Upper lobe of left lung (tissue), 6 donors: Measurements from ENCODE around the gene RPS23. TPM values are rescaled to one million over a fixed set of nuclear protein-coding genes. Genes with fewer than 3 reads are reported as not detected.

Source experiments
- ATAC-seq, 2 donors: fragments of 200-7000 bp; cut with Tn5 transposase; one replicate each; pipeline ENCODE4 v1.9.1; 2022; ENCODE audit warnings: mild to moderate bottlenecking in 2 of 2, moderate library complexity in 2 of 2; ENCODE audit not compliant: low FRiP score in 2 of 2
- DNase-seq, 2 donors: peaks; one replicate each; pipeline ENCODE4 v3.0.0-alpha.2; 2019 to 2020
- H3K27ac ChIP-seq, 4 donors: fragments of 200-600 bp; sonication (generic); one replicate each; pipeline ENCODE4 v1.5.1; 2016 to 2019
- H3K27me3 ChIP-seq, 4 donors: fragments of 200-600 bp; sonication (generic); one replicate each; pipeline ENCODE4 v1.5.1; 2017 to 2019
- H3K36me3 ChIP-seq, 4 donors: fragments of 200-600 bp; sonication (generic); one replicate each; pipeline ENCODE4 v1.5.1; 2016 to 2019
- H3K4me1 ChIP-seq, 4 donors: fragments of 200-600 bp; sonication (generic); one replicate each; pipeline ENCODE4 v1.5.1; 2018 to 2019
- H3K4me3 ChIP-seq, 4 donors: fragments of 200-600 bp; sonication (generic); one replicate each; pipeline ENCODE4 v1.5.1; 2017 to 2019; ENCODE audit warnings: mild to moderate bottlenecking in 2 of 4, moderate library complexity in 1 of 4
- H3K9me3 ChIP-seq, 4 donors: fragments of 200-600 bp; sonication (generic); one replicate each; pipeline ENCODE4 v1.5.1; 2018 to 2019
- CTCF ChIP-seq, 6 experiments: fragments of 450-650 bp in 4 of 6; fragments of 200-600 bp in 2 of 6; sonication (generic) in 2 of 6; IDR thresholded peaks; one replicate each; pipeline ENCODE4 v1.5.1; 2016 to 2019; ENCODE audit warnings: antibody characterized with exemption in 6 of 6
- EP300 ChIP-seq, 4 donors: sonication (generic); formaldehyde crosslinking; IDR thresholded peaks; one replicate each; pipeline ENCODE4 v1.5.1; 2017; ENCODE audit warnings: antibody characterized with exemption in 4 of 4, control low read depth in 2 of 4
- POLR2A ChIP-seq, 4 donors: fragments of 450-650 bp; IDR thresholded peaks; one replicate each; pipeline ENCODE4 v1.5.1; 2016 to 2017; ENCODE audit warnings: antibody characterized with exemption in 4 of 4, mild to moderate bottlenecking in 2 of 4
- POLR2AphosphoS5 ChIP-seq, 2 donors: sonication (generic); formaldehyde crosslinking; IDR thresholded peaks; one replicate each; pipeline ENCODE4 v1.5.1; 2017; ENCODE audit warnings: antibody characterized with exemption in 2 of 2
- WGBS, 2 donors: methylation state at CpG; one replicate each; pipeline ENCODE4 v1.1.5; 2017 to 2018; 5-methylcytosine and 5-hydroxymethylcytosine counted together
- total RNA-seq, 6 donors: library from RNA; depleted of rRNA in 4 of 6; stranded (reverse); fragments of >200 nt in 4 of 6; gene quantifications; one replicate each; pipeline versions ENCODE4 v1.1.0 to v1.2.1, GENCODE V29; 2016 to 2021
- donor health status: DM: no; HTN: no; CAD: no; lungs with moderate emphysema.
- donor health status: DM: no; HTN: yes; CAD: no; lungs with severe emphysema.

RPS23 gene
- total RNA-seq, 6 donors from 2014 or later: 1,173 to 2,208 (median 1,478) TPM

- ATAC-seq (no peak), DNase-seq (no peak)
- no peaks in the 10 kb centered on the region for H3K4me1 ChIP-seq
- no peaks in the 10 kb centered on the region for H3K36me3 ChIP-seq
- H3K4me3 ChIP-seq: no peak overlapping the region
- no peaks in the 10 kb centered on the region for H3K27me3 ChIP-seq
- no peaks in the 10 kb centered on the region for H3K9me3 ChIP-seq
- TF ChIP-seq POLR2A (IDR thresholded peaks at IDR 0.05) (no peak), CTCF (IDR thresholded peaks at IDR 0.05) (no peak), POLR2AphosphoS5 (IDR thresholded peaks at IDR 0.05) (no peak)
- H3K27ac ChIP-seq: no peak overlapping the region
Measured at GRCh38 chr5:82295144-82295543, 17.0 kb upstream of the RPS23 start.

- Histone ChIP-seq H3K9me3 (no peaks in the 10 kb centered on the region), H3K36me3 (no peaks in the 10 kb centered on the region), H3K4me1 (no peaks in the 10 kb centered on the region), H3K27ac (no peak overlapping the region), H3K4me3 (no peak overlapping the region), H3K27me3 (no peaks in the 10 kb centered on the region)
- no peak for TF ChIP-seq EP300 (IDR thresholded peaks at IDR 0.05)
- no peak for TF ChIP-seq CTCF (IDR thresholded peaks at IDR 0.05)
- no peak for TF ChIP-seq POLR2AphosphoS5 (IDR thresholded peaks at IDR 0.05)
- TF ChIP-seq POLR2A (IDR thresholded peaks at IDR 0.05): no peak
- no peak for ATAC-seq
- 71 to 75% methylated on average over 2 of the region's 2 CpGs for WGBS, 2 donors
- DNase-seq: no peak
Measured at GRCh38 chr5:82291420-82291819, 13.3 kb upstream of the RPS23 start.

- WGBS, 2 donors: 91 to 92% methylated on average over 5 to 6 of the region's 6 CpGs
- no peak for ATAC-seq
Measured at GRCh38 chr5:82290908-82291307, 12.8 kb upstream of the RPS23 start.

GRCh38 chr5:82290005-82290404, 11.9 kb upstream of the RPS23 start:
- 76 to 78% methylated on average over 2 of the region's 2 CpGs for WGBS, 2 donors
- H3K4me3 ChIP-seq: no peak overlapping the region
- TF ChIP-seq EP300 (IDR thresholded peaks at IDR 0.05): no peak
- H3K4me1 ChIP-seq: no peaks in the 10 kb centered on the region
- DNase-seq (no peak), ATAC-seq (no peak)
- H3K9me3 ChIP-seq: no peaks in the 10 kb centered on the region
- H3K27ac ChIP-seq: no peak overlapping the region
- no peaks in the 10 kb centered on the region for H3K27me3 ChIP-seq
- H3K36me3 ChIP-seq: no peaks in the 10 kb centered on the region

More at GRCh38 chr5:82290908-82291307, 12.8 kb upstream of the RPS23 start:
- no peak for DNase-seq
- Histone ChIP-seq H3K36me3 (no peaks in the 10 kb centered on the region), H3K9me3 (no peaks in the 10 kb centered on the region), H3K4me3 (no peak overlapping the region), H3K27ac (no peak overlapping the region), H3K27me3 (no peaks in the 10 kb centered on the region), H3K4me1 (no peaks in the 10 kb centered on the region)
- no peak for TF ChIP-seq POLR2AphosphoS5 (IDR thresholded peaks at IDR 0.05)
- no peak for TF ChIP-seq CTCF (IDR thresholded peaks at IDR 0.05)
- TF ChIP-seq POLR2A (IDR thresholded peaks at IDR 0.05): no peak
- TF ChIP-seq EP300 (IDR thresholded peaks at IDR 0.05): no peak

- no peak for TF ChIP-seq POLR2AphosphoS5 (IDR thresholded peaks at IDR 0.05)
- TF ChIP-seq CTCF (IDR thresholded peaks at IDR 0.05): no peak
- no peak for TF ChIP-seq POLR2A (IDR thresholded peaks at IDR 0.05)
- TF ChIP-seq EP300 (IDR thresholded peaks at IDR 0.05): no peak
- no peak for DNase-seq
- no peak overlapping the region for H3K27ac ChIP-seq
- ATAC-seq: no peak
- no peaks in the 10 kb centered on the region for H3K9me3 ChIP-seq
- H3K4me3 ChIP-seq: no peak overlapping the region
- WGBS, 2 donors: 76 to 88% methylated on average over 3 of the region's 3 CpGs
- H3K36me3 ChIP-seq: no peaks in the 10 kb centered on the region
- no peaks in the 10 kb centered on the region for H3K4me1 ChIP-seq
- no peaks in the 10 kb centered on the region for H3K27me3 ChIP-seq
Measured at GRCh38 chr5:82287625-82288024, 9.5 kb upstream of the RPS23 start.
